ENCODE results near the gene ZNF217. TPM values are rescaled to one million over a fixed set of nuclear protein-coding genes. Genes with fewer than 3 reads are reported as not detected.
"Not testable (repeated sequence)": the region's sequence is repeated elsewhere in the genome, so short reads cannot be mapped to it uniquely, and the experiment has no call there.

ZNF217 gene
- total and polyA plus RNA-seq, 4 donors = 6.0 to 32.6 (median 24.5) TPM

DNA sequence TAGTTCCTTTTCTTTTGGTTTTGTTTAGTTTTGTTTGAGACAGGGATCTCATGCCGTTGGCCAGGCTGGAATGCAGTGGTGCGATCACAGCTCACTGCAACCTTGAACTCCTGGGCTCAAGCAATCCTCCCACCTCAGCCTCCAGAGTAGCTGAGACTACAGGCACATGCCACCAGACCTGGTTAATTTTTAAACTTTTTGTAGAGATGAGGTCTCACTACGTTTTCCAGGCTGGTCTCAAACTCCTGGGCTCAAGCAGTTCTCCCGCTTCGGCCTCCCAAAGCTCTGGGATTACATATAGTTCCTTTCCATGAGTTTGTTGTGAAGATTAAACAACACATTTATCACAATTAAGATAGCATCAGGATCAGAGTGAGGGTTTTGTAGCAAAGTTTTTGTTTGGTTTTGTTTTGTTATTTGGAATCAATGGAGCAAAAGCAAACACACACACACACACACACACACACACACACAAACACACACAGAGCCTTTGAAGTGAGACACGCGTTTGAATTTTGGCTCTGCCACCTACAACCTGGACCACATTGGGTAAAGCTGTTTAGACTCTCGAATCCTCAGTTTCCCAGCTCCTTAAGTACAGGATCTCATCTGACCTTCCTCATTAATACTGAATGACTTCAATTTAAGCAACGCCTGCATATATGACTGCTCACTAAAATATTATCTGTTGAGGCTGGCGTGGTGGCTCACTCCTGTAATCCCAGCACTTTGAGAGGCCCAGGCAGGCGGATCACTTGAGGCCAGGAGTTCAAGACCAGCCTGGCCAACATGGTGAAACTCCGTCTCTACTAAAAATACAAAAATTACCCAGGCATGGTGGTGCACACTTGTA lies 41.7 kb downstream of the ZNF217 start:
- H3K4me1 ChIP-seq (ENCODE audit: control insufficient read depth in 5 of 5, insufficient read depth in 5 of 5, low read length in 5 of 5); H3K27me3 ChIP-seq (ENCODE audit: control insufficient read depth in 3 of 3, insufficient read depth in 3 of 3, low read length in 2 of 3); H3K27ac ChIP-seq (ENCODE audit: low read depth in 1 of 2, low read length in 1 of 2); H3K36me3 ChIP-seq (ENCODE audit: control insufficient read depth in 4 of 4, insufficient read depth in 4 of 4, low read length in 4 of 4); H3K9ac ChIP-seq (ENCODE audit: insufficient read depth in 1 of 2, low read length in 2 of 2); H3K9me3 ChIP-seq (ENCODE audit: control insufficient read depth in 4 of 4, insufficient read depth in 3 of 4, low read length in 3 of 4); ATAC-seq (ENCODE audit: insufficient read depth, low FRiP score); DNase-seq; H3K4me3 ChIP-seq: not testable (repeated sequence)
- 84 to 86% methylated on average over 12 of the region's 12 CpGs for WGBS, 2 donors

DNA sequence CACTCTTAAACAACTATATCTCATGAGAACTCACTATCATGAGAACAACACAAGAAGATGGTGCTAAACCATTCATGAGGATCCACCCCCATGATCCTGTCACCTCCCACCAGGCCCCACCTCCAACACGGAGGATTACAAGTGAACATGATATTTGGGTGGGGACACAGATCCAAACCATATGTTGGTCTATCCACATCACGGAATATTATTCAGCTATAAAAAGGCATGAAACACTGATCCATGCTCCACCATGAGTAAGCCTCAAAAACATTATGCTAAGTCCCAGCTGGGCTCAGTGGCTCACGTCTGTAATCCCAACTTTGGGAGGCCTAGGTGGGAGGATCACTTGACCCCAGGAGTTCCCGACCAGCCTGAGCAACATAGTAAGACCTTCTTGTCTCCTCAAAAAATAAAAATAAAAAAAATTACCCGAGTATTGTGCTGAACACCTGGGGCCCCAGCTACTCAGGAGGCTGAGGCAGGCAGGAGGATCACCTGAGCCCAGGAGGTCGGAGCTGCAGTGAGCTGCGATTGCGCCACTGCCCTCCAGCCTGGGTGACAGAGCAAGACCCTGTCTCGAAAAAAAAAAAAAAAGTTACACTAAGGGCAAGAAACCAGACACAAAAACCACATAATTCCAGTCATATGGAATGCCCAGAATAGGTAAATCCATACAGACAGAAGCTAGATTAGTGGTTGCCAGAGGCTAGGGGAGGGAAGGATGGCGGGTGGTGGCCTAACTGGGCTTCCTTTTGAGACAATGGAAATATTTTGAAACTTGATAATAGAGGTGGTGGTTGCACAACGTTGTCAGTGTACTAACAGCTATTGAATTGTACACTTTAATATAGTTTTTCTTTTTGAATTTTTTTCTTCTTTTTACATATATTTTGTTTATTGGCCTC lies 43.1 kb downstream of the ZNF217 start:
- Histone ChIP-seq H3K9me3 (ENCODE audit: control insufficient read depth in 4 of 4, insufficient read depth in 3 of 4, low read length in 3 of 4) (no peaks in the 10 kb centered on the region), H3K27me3 (ENCODE audit: control insufficient read depth in 3 of 3, insufficient read depth in 3 of 3, low read length in 2 of 3) (no peaks in the 10 kb centered on the region), H3K36me3 (ENCODE audit: control insufficient read depth in 4 of 4, insufficient read depth in 4 of 4, low read length in 4 of 4) (no peaks in the 10 kb centered on the region), H3K4me1 (ENCODE audit: control insufficient read depth in 5 of 5, insufficient read depth in 5 of 5, low read length in 5 of 5) (peaks cover 0 to 8% (median 0%) of the 10 kb centered on the region in 5 donors), H3K27ac (ENCODE audit: low read depth in 1 of 2, low read length in 1 of 2) (no peak overlapping the region), H3K9ac (ENCODE audit: insufficient read depth in 1 of 2, low read length in 2 of 2) (no peak overlapping the region), H3K4me3 (no peak overlapping the region)
- DNase-seq (no peak), ATAC-seq (ENCODE audit: insufficient read depth, low FRiP score) (no peak)
- TF ChIP-seq, protein P1, sequence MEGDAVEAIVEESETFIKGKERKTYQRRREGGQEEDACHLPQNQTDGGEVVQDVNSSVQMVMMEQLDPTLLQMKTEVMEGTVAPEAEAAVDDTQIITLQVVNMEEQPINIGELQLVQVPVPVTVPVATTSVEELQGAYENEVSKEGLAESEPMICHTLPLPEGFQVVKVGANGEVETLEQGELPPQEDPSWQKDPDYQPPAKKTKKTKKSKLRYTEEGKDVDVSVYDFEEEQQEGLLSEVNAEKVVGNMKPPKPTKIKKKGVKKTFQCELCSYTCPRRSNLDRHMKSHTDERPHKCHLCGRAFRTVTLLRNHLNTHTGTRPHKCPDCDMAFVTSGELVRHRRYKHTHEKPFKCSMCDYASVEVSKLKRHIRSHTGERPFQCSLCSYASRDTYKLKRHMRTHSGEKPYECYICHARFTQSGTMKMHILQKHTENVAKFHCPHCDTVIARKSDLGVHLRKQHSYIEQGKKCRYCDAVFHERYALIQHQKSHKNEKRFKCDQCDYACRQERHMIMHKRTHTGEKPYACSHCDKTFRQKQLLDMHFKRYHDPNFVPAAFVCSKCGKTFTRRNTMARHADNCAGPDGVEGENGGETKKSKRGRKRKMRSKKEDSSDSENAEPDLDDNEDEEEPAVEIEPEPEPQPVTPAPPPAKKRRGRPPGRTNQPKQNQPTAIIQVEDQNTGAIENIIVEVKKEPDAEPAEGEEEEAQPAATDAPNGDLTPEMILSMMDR (IDR thresholded peaks at IDR 0.05; ENCODE audit: control extremely low read depth, extremely low read depth) = no peak
- WGBS, 2 donors = 70 to 79% methylated on average over 11 of the region's 11 CpGs

DNA sequence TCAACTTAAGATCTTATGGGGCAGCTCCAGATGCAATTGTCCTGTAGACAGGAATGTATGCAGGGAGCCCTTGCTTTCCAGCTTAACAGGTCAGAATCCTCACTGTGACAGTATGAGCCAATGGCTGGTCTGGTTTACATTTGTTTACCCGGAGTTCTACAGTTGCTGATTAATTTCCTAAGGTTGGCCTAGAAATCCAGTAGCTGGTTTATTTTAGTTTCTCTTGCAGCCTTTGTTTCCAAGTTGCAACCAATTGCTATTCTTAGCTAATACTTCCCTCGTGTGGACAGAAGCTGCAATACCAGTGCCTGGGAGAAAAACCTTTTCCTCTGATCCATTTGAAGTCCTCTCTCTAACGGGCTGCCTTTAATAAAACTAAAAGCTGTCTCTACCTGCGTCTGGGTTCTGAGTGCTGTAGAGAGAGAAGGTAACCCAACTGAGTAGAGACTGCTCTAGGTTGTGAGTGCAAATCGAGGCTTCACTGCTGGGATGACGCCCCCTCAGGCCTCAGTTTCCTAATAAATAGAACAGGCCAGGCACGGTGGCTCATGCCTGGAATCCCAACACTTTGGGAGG lies 45.9 kb downstream of the ZNF217 start:
- Histone ChIP-seq H3K4me1 (ENCODE audit: control insufficient read depth in 5 of 5, insufficient read depth in 5 of 5, low read length in 5 of 5) (peaks cover 0 to 8% (median 0%) of the 10 kb centered on the region in 5 donors), H3K9me3 (ENCODE audit: control insufficient read depth in 4 of 4, insufficient read depth in 3 of 4, low read length in 3 of 4) (no peaks in the 10 kb centered on the region), H3K9ac (ENCODE audit: insufficient read depth in 1 of 2, low read length in 2 of 2) (no peak overlapping the region), H3K27ac (ENCODE audit: low read depth in 1 of 2, low read length in 1 of 2) (no peak overlapping the region), H3K4me3 (no peak overlapping the region), H3K36me3 (ENCODE audit: control insufficient read depth in 4 of 4, insufficient read depth in 4 of 4, low read length in 4 of 4) (no peaks in the 10 kb centered on the region), H3K27me3 (ENCODE audit: control insufficient read depth in 3 of 3, insufficient read depth in 3 of 3, low read length in 2 of 3) (no peaks in the 10 kb centered on the region)
- 35 to 45% methylated on average over 7 of the region's 7 CpGs for WGBS, 2 donors
- ATAC-seq (ENCODE audit: insufficient read depth, low FRiP score) (peak; percentile 27), DNase-seq (peak; percentile 74 to 92 (median 91))
- TF ChIP-seq, protein P1 (IDR thresholded peaks at IDR 0.05; ENCODE audit: control extremely low read depth, extremely low read depth) = peak; percentile 61
